DMS 273 (cell line): ENCODE data around the gene ASTN2.
A peak's percentile ranks its signal among the peaks of the same experiment; 100 is the strongest.

ENCODE experiments used
- DNase-seq: peaks from one replicate; lab custom pipeline; 2025; ENCODE audit not compliant: unreplicated experiment; lab: John Stamatoyannopoulos, UW

The ASTN2 gene

GRCh38 chr9:116499986-116500871, 914.6 kb downstream of the ASTN2 start:
- DNase-seq = no peak

DNA sequence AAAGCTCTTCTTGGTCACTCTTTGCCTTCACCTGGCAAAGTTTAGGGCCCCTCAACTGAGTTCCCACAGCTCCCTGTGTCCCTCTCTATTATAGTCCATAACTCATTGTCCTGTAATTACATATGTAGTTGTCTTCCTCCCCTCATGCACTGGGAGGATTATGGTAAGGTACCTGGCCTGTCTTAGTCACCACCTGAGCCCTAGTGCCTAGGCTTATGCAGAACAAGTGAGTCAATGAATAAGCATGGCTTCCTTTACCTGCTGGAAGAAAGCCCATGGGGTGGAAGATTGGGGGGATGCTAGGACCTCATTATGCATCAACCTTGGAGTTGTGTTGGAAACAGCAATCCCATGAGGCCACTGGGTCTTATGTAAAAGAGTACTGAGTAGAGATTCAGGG, 915.4 kb downstream of the ASTN2 start:
- no peak for DNase-seq

DNA sequence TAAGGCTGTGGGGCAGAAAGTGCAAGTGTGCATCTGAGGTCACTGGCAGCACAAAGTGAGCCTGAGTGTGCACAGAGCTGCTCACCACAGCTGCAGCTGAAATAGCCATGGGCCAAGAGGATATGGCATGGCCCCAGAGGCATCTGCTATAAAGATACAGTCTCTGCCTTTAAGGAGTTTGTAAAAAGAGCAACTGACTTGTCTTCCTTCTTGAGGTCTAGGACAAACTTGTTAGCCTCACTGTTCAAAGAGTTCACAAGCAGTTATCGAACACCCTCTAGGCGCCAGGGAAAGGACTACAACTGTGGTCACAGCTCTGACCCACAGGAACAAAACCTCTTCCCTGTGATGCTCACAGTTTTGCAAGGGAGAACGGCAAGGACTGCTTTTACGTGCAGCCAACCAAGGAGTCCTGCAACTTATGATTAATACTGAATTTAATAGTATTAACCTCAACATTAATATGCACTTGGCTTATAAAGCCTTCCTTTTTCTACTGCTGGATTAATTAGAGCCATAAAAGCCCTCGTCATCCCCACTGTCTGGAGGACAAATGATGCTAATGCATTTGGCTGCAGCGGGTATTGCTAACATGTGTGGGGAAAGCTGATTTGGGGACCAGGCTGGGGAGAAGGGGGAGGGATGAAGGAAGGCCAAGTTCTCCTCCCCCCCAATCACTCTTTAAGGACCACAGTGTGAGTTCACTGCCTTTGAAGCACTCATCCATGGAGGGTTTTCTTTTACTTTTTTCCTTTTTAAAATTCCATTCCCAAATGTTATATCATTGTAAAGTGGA, 917.6 kb downstream of the ASTN2 start:
- DNase-seq = no peak

GRCh38 chr9:116496167-116496566, 918.7 kb downstream of the ASTN2 start:
- no peak for DNase-seq

DNA sequence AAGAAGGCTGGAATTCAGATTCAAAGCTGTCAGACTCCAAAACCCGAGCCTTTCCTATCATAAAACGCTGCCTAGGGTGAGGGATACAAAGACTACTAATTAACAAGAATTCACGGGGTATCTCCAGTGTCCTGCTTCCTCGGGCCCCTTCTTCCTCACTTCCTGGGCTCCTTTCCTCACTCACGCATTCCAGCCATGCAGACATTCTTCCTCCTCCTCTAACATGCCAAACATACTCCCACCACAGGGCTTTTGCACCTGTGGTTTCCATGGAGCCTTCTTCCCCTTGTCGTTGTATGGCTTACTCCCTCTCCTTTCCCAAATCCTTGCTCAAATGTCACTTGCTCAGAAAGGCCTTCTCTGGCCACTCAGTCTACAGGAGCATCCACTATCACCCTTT, 919.1 kb downstream of the ASTN2 start:
- no peak for DNase-seq

DNA sequence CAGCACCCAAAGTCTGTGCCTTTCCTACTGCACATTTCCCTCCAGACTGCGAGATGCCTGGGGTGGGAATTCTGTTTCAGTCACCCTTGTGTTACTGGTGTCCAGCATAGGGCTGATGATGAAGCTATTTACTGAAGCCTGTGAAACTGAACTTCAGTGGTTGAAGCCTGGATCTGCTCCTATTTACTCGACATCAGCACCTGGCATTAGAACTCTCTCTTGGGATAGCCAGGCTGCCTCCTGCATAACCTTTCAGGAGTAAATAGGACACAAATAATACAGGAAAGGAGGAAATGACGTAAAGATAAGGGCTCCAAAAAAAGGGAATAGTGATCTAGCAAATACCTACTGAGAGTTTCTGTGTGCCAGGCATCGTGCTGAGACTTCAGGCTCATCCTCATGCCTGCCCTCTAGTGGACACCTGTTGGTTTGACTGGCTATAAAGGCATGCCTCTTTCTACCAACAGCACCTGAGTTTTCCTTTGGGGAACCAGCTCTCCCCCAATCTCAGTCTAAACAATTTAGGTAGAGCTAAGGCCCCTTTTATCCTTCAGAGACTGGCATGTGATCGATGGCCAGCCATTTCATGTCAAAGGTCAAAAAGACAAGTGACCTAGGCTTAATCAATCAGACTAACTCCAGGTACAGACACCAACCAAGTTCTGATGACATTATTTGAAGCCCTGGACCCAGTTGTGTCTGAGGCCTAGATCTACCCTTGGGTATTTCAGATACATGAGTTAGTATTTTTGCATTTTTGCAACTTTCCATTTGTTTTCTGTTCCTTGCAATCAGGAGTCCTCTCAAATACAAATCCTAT, 919.8 kb downstream of the ASTN2 start:
- DNase-seq = peak; percentile 47

DNA sequence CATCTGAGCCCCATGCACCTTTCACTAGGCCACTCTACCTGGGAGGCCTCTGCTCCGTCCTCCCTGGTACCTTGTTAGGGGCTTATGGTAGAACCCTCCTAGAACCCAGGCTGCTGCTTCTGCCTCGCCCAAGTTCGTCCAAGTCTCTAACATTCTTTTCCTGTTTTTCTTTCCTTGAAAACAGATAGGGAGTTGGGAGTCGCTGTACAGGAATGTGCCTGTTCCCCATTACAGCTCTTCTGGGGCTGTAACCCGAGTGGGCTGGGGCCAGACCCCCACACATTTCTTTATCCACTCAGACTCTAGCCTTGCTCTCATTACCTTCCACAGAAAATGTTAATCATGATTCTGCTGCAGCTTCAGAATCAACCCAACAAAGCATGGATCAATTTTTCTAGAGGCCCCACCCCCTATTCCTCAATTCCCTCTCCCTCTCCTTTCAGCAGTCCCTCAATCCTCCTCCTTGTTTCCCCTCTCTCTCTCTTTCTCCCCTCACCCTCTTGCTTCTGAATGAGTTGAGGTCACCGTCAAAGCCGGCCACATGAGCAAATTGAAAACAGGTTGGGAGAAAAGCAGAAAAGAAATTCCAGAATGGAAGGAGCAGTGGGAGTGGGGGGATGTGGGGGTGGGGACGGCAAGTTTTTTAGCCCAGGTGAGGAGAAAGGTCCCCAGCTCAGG, 921.5 kb downstream of the ASTN2 start:
- no peak for DNase-seq

GRCh38 chr9:116491659-116492058, 923.2 kb downstream of the ASTN2 start:
- no peak for DNase-seq

DNA sequence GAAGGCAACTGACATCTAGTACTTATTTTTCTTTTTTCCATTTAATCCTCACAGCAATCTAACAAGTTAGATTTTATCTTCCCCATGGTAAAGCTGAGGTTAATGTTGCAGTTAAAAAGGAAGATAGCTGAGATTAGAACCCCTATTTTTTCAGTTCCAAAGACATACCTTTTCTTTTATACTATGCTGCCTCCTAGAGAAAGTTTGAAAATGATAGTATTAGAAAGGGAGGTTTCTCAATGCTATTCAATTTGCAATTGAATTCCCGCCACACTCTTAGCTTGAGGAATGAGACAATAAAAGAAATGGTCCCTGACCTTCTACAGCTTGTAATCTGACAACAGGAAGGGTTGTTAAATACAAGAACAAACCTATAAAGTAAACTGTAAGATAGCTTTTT, 923.6 kb downstream of the ASTN2 start:
- no peak for DNase-seq

- DNase-seq = no peak
These were observed 924.5 kb downstream of the ASTN2 start for GRCh38 chr9:116490321-116490720.

- no peak for DNase-seq
These were observed 926.5 kb downstream of the ASTN2 start for GRCh38 chr9:116488373-116488772.

DNA sequence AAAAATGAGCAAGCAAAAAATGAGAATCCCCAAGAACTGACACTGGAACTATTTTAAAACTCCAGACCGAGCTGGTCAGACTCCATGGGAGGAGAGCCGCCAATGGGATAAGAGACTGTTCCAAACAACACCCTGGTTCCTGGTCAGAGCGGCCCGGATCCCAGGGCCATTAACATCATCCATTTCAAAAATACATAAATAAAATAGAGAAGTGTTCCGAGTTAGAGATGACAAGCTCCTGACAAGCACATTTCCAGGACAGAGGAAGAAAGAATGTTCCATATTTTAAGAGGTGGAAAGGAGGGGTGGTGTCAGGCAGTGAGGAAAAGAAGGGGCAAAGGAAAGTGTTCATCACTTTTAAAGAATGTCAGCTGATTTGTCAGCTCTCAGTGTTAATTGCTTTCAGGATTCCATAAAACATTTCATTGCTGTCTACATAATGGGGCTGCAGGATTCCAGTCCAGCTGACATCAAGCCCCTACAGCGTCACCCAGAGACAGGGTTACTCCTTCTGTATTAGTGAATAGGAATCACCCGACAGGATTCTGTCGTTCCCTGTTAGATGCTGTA, 930.3 kb downstream of the ASTN2 start:
- no peak for DNase-seq

DNA sequence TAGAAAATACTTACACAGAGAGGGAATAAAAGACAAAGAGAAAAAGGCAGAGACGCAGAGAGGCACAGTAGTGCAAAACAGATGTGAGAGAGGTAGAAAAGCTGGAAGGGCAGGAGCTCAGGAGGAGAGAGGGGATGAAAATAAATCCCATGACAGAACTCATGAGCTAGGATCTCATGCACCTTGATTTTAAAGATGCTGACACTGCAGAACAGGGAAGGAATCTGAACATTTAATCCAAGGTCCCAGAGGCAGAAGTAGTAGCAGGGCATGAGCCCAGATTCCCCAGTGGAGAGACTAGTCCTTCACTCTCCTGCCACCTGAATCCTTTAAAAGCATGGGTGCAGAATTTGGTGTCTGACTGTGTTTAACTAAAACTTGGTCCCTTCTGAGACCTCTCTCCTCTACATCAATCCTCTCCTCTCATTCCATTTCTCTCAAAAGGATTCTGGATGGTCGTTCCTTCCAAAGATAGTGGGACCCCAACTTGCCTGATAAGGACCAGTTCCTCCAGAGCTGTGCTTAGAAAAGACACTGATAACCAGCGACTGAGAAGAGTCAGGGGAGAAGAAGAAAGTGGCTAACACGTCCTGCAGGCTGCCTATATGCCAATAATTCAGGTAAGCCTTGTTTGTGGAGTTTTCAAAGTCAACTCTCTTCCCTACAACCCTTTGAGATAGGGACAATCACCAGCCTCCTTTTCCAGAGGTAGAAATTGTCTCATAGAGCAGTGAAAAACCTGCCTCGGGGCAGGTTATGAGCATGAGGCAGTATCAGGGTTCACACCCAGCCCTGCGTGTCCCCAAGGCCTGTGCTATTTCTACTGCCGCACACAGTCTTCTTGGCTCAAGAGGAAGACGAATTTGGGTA, 931.0 kb downstream of the ASTN2 start:
- no peak for DNase-seq

- peak; percentile 4 for DNase-seq
These were observed 932.1 kb downstream of the ASTN2 start for GRCh38 chr9:116482740-116483139.

GRCh38 chr9:116480700-116481099, 934.2 kb downstream of the ASTN2 start:
- DNase-seq = peak; percentile 5

- DNase-seq = no peak
These were observed 934.9 kb downstream of the ASTN2 start for GRCh38 chr9:116479967-116480366.

- no peak for DNase-seq
These were observed 935.8 kb downstream of the ASTN2 start for GRCh38 chr9:116479056-116479544.

- no peak for DNase-seq
These were observed 937.2 kb downstream of the ASTN2 start for GRCh38 chr9:116477584-116478141.

DNA sequence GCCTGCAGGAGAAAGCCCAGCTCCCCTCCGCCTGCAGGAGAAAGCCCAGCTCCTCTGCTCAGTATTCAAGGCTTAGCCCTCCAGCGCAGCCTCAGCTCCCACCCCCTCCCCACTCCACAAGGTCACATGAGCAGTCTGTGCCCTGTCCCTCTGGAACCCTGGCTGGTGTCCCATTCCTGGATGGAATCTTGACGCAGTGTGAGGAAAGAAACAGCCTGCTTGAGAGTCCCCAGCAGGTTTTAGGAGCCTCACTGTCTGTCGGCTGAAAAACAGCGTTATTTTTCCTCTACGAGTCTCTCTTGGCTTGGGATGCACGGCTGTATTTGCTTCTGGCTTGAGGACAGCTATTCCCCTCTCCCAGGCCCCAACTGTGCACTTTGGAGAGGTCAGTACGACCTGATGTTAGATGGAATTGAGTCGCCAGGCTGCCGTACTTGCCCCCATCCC, 937.9 kb downstream of the ASTN2 start:
- no peak for DNase-seq
